ENCODE data around the gene TAF5L. TPM values are rescaled to one million over a fixed set of nuclear protein-coding genes. Genes with fewer than 3 reads are reported as not detected.

TAF5L gene
- total RNA-seq, 4 donors from 2014 or later: 20.5 to 30.4 (median 24.6) TPM

GRCh38 chr1:229661897-229662296, 36.0 kb upstream of the TAF5L start:
- 87 to 95% methylated on average over 3 to 7 of the region's 8 CpGs for WGBS, 2 donors (ENCODE audit: low coverage in 1 of 2)
- no peak for TF ChIP-seq POLR2A (IDR thresholded peaks at IDR 0.05)
- TF ChIP-seq POLR2AphosphoS5 (IDR thresholded peaks at IDR 0.05): no peak
- TF ChIP-seq EP300 (IDR thresholded peaks at IDR 0.05): no peak
- TF ChIP-seq CTCF (IDR thresholded peaks at IDR 0.05): no peak

DNA sequence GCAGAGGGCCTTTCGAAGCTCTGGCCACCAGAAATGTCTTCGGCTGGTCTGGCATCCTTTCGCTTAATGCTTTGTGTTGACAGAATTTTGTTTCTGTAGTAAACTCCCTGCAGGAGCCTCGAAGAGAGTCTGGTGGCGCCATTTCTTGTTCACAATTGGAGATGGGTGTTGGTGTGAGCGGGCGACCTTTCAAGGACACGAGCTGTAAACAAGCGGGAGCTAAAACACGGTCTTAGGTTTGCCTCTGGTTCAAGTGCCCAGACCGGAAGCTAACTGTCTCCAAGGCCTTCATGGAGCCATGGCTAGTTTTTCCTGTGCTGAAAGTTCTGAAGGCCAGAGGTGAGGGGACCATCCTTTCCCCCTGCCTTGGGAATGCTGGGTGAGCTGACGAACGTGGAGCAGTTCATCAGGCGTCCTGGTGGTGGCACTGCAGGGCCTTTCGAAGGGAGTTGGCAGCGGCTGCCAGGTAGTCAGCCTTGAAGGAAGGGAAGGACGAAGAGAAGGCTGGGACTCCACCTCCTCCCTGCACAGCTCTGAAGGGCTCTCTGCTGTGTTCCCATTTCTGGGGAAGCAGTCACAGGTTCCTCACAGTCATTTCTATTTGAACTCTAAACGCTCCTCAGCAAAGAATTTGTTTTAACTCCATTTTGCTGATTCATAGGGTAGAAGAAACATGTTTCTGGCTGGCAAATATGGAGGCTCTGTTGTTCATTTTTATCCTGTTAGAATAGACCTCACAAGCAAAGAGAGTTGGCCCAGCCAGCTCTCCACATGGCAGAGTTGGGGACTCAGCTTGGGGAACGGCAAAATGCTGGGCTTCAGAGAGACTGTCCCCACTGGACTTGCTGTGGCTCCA, 35.3 kb upstream of the TAF5L start:
- WGBS, 2 donors (ENCODE audit: low coverage in 1 of 2): 33 to 78% methylated on average over 3 of the region's 19 CpGs
- Histone ChIP-seq H3K36me3 (peaks cover 0 to 28% of the 10 kb centered on the region in 2 donors), H3K27me3 (no peaks in the 10 kb centered on the region), H3K4me1 (peaks cover 0 to 31% (median 0%) of the 10 kb centered on the region in 3 donors), H3K9me3 (no peaks in the 10 kb centered on the region), H3K4me3 (no peak overlapping the region), H3K27ac (peak overlapping the region in 2 of 4 donors; percentile 5 to 43)
- peak; percentile 90 for ATAC-seq
- no peak for TF ChIP-seq POLR2A (IDR thresholded peaks at IDR 0.05)
- TF ChIP-seq POLR2AphosphoS5 (IDR thresholded peaks at IDR 0.05): peak; percentile 75
- no peak for TF ChIP-seq EP300 (IDR thresholded peaks at IDR 0.05)
- peak; percentile 78 to 96 (median 96) for TF ChIP-seq CTCF (IDR thresholded peaks at IDR 0.05)

More at GRCh38 chr1:229661897-229662296, 36.0 kb upstream of the TAF5L start:
- Histone ChIP-seq H3K36me3 (peaks cover 0 to 21% of the 10 kb centered on the region in 2 donors), H3K27me3 (no peaks in the 10 kb centered on the region), H3K27ac (peak overlapping the region in 1 of 4 donors; percentile 43), H3K9me3 (no peaks in the 10 kb centered on the region), H3K4me1 (peaks cover 0 to 38% (median 0%) of the 10 kb centered on the region in 3 donors), H3K4me3 (no peak overlapping the region)
- no peak for ATAC-seq

DNA sequence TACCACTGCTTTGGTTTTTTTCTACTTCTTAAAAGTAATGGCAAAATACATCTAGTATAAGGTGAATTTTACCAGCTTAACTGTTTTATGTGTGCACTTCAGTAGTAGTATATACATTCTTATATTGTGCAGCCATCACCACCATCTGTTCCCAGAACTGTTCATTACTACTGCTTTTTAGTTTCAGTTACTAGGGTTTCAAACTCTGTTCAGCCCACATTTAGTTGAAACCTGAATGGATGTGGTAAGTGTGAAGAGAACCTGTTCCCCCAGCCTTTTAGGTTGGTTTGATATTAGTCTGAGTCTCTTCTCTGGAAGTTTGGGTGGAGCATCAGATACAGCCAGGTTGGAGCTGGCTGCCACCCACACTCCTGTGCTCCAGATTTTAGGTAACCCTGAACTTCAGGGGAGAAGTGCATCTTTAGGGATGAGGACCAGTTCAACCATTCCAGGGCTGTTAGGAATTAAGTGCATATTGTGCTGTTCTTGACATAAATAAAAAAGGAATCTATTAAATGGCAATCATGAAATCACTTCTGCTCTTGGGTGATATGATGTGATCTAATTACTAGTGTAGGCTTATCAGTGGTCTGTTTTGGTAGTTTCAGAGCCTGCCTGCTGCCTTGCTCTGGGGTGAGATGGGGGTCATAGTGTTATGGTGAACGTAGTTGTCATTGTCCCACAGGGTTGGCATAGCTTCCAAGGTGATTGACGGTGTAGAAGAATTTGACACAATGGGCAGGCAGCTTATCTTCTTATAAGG, 32.3 kb upstream of the TAF5L start:
- H3K27ac ChIP-seq: no peak overlapping the region
- no peak for ATAC-seq
- H3K4me3 ChIP-seq: no peak overlapping the region
- H3K9me3 ChIP-seq: no peaks in the 10 kb centered on the region
- 100% methylated on average over 2 of the region's 2 CpGs; no CpG with 5 or more reads in 1 of the 2 donors for WGBS, 2 donors (ENCODE audit: low coverage in 1 of 2)
- peaks cover 0 to 13% (median 0%) of the 10 kb centered on the region in 3 donors for H3K4me1 ChIP-seq
- no peaks in the 10 kb centered on the region for H3K27me3 ChIP-seq
- no peak for TF ChIP-seq CTCF (IDR thresholded peaks at IDR 0.05)
- no peak for TF ChIP-seq EP300 (IDR thresholded peaks at IDR 0.05)
- TF ChIP-seq POLR2AphosphoS5 (IDR thresholded peaks at IDR 0.05): no peak
- no peak for TF ChIP-seq POLR2A (IDR thresholded peaks at IDR 0.05)
- H3K36me3 ChIP-seq: peaks cover 0 to 58% of the 10 kb centered on the region in 2 donors

- Histone ChIP-seq H3K9me3 (no peaks in the 10 kb centered on the region), H3K4me1 (peaks cover 0 to 1% (median 0%) of the 10 kb centered on the region in 3 donors), H3K36me3 (peaks cover 0 to 82% of the 10 kb centered on the region in 2 donors), H3K27me3 (no peaks in the 10 kb centered on the region), H3K4me3 (no peak overlapping the region), H3K27ac (no peak overlapping the region)
- TF ChIP-seq EP300 (IDR thresholded peaks at IDR 0.05) (no peak), POLR2AphosphoS5 (IDR thresholded peaks at IDR 0.05) (no peak), CTCF (IDR thresholded peaks at IDR 0.05) (no peak), POLR2A (IDR thresholded peaks at IDR 0.05) (no peak)
- WGBS, 2 donors (ENCODE audit: low coverage in 1 of 2): 96 to 100% methylated on average over 3 to 5 of the region's 5 CpGs
- no peak for ATAC-seq
Observed at GRCh38 chr1:229655781-229656180, 29.9 kb upstream of the TAF5L start.

All from gastroesophageal sphincter (tissue), 4 donors.